Retina (tissue), 1 donor: ENCODE measurements around the gene PHF2.

Experiments
- DNase-seq: peaks from one replicate; pipeline ENCODE4 v3.0.0-alpha.2; 2016

Gene PHF2

DNA sequence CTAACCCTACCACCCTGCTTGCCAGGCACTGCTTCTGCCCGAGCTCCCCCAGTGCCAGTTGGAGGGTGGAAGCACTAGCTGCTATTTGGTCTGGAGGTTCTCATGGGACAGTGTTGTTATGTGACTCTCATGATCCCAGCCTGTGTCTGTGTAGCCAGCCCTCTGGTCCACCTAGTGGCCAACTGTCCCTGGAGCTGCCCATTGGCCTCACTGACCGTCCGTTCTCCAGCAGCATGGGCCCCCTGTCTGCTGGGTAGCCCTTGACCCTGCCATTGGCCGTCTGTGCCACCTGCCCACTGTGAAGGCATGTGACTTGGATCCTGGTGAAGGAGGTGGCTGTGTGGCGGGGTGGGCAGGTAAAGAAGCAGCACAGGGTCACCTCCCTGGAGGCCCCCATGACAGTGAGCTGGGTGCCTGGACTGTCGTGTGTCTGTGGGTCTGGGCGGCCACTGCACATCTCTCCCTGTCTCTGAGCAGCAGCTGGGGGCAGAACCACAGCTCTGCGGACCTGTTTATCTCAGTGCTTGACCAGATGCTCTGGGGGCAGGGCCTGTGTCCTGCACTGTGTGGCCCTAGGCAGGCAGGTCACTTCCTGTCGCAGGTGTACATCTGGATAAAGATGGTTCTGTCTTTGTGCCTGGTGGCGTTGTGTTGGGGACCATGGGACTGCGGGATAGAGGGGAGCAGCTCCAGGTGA is 11.4 kb downstream of the PHF2 start:
- DNase-seq = no peak

DNA sequence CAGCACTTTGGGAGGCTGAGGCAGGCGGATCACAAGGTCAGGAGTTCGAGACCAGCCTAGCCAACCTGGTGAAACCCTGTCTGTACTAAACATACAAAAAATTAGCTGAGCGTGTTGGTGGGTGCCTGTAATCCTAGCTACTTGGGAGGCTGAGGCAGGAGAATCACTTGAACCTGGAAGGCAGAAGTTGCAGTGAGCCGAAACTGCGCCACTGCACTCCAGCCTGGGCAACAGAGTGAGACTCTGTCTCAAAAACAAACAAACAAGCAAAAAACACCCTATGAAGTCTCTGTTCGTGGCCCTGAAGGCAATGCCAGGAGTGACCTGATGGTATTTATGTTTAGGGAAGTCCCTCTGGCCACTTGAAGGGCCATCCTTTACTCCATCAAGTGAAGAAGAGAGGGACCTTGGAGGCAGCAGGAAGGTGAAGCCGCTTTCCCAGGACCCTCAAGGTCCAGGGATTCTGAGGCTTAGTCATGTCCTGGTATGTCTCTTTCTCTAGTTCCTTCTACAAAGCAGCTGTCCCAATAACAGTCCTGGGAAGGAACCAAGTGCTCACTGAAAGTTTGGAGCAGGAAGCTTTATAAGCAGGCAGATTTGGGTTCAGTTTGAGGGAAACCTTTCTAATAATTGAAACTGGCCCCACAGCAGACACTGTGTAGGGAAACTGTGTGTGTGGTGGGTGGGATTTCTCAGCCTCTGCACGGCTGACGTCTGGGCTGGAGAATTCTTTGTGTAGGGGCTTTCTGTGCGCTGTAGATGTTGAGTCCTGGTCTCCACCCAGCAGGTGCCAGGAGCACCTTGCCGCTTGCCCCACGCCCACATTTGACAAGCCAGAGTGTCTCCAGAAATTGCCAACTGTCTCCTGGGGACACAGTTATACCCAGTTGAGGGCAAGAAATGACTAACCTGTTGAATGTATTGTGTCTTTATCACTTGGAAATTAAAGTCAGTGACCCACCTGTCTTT is 12.5 kb downstream of the PHF2 start:
- DNase-seq = no peak

DNA sequence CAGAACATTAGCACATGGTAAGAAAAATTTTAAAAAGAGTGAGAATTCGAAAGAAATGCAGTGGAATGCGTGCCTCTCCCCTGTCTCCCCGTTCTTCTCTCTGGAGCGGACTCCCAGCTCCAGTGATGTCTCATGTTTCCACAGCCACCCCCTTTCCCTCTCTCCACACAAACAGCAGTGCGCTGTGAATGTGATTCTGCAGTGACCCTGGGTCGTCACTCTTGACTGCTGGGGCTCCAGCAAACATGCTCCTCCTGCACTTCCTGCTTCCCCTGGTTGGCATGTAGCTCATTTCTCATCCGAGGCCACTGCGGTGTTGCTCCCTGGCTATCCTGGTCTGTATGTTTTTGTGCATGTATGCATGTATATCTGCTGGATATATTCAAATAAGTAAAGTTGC is 13.3 kb downstream of the PHF2 start:
- DNase-seq = no peak

DNA sequence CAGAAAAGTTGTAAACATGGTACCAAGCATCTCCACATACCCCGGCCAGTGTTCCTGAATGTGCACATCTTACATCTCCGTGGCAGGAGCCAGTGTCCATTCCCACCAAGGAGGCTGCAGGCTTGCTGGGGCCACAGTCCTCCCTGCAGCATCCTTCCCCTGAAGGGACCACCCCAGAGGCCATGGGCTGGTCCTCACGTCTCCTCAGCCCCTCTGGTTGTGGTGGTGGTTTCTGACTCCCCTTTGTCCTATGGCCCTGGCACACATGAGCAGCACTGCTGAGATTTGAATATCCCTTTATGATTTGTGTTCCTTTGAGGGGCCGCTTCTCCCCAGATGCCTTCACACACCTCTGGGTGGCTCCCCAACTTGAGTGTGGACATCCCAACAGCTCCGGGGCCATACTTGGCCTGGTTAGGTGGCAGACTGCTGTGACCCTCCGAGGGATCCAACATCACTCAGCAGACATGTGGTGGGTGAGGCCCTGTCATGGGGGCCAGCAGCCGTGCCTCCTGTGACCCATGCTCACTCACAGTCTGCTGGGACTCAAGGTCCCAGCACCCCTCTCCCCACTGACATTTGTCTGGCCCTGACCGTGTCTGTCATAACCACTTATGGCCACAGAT is 14.3 kb downstream of the PHF2 start:
- no peak for DNase-seq

DNA sequence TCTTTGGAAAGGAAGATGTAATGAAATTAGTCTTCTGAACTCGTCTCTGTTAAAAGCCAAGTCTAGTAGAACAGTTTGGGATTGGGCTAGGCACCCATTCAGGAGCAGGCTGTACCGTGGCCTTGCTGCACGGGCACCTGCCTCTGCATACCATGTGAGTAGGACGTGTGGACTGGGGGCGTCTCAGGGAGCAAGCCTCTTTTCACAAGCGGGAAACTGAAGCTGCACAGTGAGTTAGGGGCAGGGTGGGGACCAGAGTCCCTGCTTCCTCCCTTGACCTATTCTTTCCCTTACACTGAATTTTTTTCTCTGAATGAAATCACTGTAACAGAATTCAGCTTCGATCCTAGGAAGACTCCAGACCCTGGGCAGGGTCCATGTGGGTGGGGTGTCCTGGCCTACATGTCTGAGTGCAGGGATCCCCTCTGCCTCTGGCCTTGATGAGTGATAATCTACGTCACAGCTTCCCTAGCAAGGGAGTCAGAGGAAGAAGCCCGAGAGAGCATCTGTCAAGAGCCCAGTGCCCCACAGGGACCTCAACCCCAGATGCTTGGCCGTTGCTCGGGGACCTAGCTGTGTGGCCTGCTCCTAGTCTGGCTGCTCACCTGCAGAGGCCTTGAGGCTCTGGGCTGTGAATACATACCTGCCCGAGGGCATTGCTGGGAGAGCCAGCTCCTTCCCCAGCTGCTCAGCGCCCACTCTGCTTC is 15.1 kb downstream of the PHF2 start:
- no peak for DNase-seq

DNA sequence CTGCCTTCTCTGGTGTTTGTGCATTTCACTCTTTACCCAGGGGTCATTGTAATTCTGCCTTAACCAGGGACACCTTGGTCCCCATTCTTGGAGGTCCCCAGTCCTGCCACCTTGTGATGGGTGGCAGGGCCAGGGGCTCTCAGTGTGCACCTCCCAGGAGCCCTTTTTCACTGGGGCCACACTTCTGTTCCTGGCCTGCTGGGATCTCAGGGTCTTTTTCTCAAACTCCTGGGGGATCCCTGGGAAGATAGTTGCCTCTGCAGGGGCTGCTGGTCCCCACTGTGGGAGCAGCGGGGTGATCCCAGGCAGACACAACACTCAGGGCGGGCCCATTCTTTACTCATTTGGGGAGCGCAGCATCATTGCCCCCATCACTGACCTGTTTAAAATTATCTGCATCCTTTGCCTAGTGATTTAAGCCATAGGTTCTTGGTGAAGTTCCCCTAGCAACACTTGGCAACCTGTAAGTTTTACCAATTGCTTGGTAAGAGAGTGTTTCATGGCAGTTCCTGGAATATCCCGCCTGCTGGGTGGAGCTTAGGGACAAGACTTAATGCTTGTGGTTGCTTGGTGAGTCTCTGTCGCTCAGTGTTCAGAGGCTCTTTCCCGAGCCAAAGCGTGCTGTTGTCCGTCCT is 15.7 kb downstream of the PHF2 start:
- no peak for DNase-seq

DNA sequence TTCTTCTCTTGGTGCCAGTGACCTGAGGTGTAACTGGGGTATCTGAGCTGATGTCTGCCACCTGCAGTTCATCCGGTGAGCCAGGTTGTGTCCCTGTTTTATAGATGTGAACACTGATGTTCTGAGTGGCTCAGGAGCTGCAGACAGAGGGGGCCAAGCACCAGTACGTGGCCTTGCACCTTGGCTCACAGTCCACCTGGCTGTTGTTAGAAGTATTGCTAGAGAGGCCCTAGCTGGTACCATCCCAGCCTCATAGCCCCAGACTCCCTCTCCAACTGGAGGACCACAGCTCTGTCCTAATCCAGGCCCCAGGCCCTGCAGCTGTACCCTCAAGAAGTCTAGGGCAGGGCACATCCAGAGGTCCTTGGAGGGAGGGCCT is 16.2 kb downstream of the PHF2 start:
- no peak for DNase-seq

DNA sequence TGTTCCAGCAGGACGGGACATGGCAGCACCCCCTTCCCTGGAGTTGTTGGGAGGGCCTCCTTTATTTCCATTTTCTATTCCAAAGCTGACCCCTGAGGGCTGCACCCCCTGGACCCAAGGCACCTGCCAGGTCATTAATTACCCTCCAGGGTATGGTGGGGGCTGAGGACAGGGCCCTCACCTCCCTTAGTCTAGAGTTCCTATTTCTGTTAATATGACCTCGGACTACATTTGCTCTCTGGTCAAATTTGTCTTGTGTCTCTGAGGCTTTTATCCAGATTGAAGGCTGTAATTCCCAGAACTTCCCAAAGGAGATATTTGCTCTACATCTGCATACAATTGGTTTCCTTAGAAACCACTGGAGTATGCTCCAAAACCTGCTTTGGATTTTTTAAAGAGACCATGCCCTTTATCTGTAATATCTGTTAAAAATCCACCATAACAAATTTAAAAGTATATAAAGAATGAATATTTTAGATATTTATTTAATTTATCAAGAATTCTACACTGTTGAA is 16.8 kb downstream of the PHF2 start:
- no peak for DNase-seq

DNA sequence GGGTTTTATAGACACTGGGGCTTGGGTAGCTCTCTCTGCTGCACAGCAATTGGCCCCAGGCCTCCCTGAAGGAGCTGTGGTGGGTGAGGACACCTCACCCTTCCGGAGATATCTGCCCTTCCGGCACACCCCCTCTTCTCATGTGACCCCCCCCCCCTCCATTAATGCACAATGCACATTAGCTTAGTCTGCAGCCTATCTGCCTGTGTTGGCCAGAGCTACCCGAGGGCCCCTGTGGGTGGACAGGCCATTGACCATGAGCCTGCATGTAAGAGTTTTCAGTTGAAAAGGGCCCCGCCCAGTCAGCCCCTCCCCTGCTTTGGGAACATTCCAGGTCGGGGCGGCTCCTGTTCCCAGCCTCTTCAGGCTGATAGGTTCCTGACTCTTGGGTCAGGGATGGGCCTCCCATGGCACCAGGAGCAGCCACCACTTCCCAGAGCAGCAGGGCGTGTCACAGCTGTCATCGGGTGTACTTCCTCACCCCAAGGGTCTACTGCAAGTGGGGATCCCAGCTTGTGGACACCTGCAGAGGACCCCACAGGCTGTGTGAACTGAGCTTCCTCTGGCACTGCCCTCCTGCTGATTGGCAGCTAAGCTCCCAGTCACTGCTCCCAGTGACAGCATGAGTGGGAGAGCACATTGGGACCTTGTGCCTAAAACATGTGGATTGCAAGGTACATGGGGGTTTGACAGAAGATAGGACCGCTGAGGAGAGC is 17.8 kb downstream of the PHF2 start:
- no peak for DNase-seq

DNA sequence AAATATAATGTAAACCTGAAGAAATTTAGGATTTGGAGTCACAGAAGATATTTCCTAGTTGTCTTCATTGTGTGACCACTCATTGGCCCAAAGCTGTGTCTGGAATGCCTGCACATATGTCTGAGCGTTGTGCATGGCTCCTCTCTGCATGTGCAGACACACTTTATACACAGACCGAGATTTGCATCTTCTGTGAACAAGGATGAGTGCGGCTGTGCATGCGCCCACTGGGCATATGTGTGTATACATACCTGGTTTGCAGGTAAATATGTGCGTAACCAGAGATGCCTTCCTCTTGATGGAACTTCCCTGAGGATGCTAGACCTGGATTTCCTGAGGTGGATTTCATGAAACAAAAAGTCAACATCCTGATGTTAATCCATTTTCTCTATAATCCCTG is 19.1 kb downstream of the PHF2 start:
- no peak for DNase-seq

DNA sequence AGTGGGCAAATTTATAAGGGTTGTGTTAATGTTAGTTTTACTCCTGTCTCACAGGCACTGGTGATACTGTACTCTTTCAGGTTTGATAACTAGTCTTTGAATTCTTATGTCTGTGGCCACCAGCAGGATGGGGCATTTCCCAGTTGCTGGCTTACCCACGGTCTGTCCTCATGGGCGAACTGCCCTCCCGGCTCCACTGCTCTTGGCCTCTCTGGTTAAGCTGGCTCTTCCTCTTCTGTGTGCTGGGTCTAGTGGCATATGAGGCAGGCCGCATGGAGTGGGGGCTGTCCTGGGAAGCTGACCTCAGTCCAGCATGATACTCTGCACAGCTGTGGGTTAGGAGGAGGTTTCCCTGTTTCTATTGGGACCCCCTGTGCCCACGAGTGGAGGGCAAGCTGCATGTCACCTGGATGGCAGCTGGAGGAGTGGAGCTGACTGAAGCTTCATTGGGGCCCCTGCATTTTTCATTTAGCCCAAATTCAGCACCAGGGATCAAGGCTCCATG is 19.5 kb downstream of the PHF2 start:
- DNase-seq = no peak

DNA sequence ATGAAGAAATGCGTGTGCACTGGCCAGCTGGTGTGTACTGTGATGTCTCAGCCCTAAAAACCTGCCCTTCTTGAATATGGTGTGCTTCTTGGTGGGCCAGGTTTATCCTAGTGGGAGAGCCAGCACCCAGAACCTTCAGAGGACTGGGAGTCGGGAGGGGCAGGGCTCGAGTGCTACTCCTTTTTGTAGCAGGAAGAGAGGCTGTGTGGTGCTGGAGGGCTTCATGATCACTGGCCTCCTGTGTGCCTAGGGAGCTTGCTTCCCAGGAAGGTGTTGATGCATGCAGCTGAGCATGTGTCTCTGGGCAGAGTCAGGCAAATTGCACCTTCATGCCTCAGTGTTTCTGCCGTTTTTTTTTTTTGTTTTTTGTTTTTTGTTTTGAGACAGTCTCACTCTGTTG is 20.0 kb downstream of the PHF2 start:
- DNase-seq = no peak

DNA sequence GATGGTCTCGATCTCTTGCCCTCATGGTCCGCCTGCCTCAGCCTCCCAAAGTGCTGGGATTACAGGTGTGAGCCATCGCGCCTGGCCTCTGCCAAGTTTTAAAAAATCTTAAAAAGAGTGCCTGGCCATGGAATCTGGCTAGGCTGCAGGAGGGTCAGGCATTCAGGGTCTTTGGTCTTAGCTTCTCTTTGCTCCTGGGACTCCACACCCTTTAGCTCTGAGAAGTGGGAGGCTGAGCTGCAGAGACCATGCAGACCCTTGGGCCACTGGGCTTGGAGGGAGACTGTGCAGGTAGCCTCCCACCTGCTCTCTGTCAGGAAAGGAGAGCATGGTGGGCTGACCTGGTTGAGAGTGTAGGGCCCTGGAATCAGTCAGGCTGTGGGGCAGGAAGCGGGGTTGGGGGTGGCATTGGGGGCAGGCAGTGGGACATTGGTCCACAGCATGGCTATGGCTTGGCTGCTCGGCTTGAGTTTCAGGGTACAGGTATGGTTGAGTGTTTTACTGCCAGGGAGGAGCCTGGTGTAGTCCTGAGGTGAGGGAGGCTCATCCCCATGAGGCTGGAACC is 20.8 kb downstream of the PHF2 start:
- DNase-seq = no peak

DNA sequence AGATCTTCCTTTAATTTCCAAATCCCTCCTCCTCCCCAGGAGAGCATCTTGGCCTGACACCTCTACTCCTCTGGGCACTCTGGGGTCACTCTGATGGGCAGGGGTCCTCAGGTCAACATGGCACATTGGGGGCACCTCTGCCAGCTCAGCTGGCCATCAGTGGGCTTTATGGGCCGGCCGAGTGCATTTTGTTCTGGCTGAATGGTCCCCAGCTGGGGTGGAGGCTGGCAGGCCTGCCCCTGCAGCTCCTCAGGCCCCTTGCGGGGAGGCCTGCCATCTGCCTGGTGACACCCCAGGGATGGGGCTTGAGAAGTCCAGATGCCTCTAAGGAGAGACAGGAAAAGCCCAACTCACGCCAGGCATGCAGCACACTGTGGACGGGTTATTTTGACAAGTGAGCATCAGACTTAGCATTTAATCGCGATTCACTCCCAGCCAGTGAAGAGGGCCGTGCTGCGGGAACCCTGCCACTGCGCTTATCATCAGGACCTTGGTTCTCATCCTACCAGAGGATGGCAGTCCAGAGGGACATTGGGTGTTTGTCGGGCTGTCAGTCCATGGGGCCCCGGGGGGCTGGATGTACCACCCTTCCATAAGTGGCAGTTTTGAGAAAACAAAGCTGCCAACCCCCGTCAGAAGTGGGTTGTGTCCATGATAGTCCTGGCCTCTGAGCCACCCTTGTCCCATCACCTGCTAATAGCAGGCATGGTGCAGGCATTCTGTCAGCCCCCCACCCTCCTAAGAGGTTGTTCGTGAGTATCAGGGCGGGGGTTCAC is 21.7 kb downstream of the PHF2 start:
- DNase-seq = no peak

DNA sequence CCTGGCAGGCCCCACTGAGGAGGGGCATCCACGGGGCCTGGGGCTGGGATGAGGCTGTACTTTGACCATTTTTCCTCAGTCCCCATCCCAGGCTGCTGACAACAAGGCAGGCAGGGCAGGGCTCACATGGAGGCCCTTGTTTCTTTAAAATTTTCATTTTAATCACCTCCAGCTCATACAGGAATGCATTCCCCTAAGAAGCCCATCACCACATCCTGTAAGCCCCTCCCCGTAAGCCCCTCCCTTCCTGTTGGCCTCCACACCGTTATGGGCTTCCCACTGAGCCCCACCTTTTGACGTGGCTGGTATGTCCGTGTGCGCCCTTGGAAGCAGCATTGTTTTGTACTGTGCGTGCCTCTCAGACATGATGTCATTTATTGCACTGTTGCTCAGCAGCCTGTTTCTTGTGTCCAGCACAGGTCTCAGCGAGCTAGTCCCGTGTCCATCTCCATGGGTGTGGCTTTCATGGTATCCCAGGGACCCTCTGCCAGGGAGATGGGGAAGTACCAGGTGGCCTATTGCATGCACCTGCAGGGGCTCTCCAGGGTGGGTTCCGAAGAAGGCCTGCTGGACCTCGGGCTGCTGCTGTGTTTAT is 22.4 kb downstream of the PHF2 start:
- DNase-seq = no peak

DNA sequence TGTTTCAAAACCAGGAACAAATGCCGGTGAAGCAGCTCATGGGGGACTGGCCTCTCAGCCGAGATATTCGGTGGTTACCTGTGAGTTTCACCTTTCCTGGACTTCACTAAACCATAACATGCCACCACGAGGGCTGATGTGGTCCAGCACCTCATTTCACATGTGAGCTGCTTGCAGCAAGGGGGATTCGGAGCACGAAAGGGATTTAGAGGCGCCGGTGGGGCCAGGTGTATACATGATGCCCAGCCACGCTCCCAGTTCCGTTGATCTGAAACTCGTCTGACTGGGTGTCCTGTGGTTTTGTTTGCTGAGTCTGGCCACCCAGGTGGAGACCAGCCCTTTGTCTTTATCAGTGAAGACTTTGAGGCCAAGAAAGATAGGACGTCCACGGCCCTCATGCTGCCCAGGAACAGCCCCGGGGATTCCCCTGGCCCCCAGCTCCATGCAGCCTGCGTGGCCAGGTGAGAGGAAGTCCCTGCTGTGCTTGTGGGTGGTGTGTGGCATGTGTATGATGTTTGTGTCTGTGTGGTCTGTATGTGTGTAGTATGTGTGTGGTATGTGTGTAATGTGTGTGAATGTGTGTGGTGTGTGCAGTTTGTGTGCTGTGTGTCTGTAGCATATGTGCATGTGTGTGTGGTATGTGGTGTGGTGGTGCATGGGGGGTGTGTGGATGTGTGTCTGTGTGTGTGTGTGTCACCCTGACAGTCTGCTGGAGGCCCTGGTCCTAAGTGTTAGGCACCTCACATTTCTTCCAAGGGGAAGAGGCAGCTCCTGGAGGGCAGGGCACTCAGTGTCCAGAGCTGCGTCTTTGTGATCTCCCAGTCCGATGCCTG is 23.4 kb downstream of the PHF2 start:
- no peak for DNase-seq

DNA sequence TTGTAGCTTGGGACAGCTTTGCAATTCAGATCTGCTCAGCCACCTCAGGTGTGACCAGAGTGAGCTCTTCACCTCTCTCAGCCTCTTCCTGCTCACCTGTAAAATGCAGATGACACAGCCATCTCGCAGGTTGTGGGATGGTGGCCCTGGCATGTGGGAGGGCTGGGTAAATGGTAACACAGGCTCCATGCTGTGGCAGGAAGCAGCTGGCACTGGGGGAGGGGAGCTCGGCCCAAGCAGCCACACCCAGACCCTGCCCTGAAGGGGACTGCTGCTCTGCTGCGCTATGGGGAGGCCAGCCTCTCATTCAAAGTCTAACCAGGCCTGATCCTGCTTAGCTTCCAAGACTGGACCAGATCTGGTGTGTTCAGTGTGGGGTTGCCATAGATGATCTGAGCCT is 24.1 kb downstream of the PHF2 start:
- no peak for DNase-seq

DNA sequence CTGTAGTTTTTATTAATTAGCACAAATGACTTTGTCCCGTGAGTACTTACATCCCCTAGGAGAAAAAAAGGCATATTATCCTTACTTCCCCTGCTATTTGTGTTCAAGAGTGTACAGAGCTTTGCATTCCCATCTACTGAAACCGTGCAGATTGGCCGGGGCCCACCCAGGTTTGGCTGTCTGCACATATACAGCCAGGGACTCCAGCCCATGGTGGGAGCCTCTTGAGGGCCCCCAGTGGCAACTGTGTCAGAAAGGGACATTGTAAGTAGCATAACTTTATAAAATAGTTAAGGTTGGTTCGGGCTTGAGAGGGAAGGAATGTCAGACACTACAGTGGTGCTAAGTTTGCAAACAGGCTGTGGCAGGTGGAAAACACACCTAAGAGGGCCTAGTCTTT is 24.7 kb downstream of the PHF2 start:
- no peak for DNase-seq

DNA sequence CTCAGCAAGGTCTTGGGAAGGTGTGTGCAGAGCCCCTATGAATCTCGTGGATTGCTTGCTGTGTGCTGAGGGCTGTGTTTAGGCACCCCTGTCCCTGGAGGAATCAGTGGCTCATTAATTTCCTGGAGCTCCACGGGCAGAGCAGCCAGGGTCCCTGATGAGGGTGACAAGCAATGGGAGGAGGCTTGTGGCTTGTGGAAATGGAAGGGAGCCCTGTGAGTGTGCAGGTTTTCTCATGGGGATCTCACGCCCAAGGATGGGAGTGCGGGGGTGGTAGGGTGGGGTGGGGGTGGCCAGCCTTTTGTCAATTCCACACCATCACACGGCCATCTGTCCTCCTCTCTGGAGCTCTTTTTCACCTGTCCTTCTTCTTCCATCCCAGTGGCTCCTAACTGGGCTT is 25.3 kb downstream of the PHF2 start:
- no peak for DNase-seq
